Stimulated activated CD4-positive, alpha-beta T cell treated with anti-CD3 and anti-CD28 coated beads, Interleukin-1b, Interleukin-23, amount 100 ng/mL, for 24 hours (primary cell): ENCODE measurements around the gene AGAP3.

ENCODE experiments used
- DNase-seq, 4 experiments: peaks; one replicate each; pipeline ENCODE4 v3.0.0-alpha.2; 2020; ENCODE audit warnings: low read depth in 4 of 4, low spot score in 1 of 4

The AGAP3 gene

GRCh38 chr7:151134743-151135524, 48.7 kb downstream of the AGAP3 start:
- no peak for DNase-seq

DNA sequence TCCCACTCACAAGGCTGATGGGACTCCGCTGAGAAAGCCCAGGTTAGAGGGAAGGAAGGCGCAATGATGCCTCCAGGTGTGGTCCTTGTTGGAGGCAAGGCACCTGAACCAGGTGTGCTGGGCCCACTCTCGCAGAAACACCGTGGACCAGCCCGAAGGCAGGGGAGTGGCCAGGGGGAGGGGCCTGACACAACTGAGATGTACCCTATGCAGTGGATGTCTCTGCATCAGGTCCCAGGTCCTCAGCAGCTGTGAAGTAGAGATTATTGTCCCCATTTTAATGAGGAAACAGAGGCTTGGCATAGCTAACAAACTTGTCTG, 49.2 kb downstream of the AGAP3 start:
- no peak for DNase-seq

DNA sequence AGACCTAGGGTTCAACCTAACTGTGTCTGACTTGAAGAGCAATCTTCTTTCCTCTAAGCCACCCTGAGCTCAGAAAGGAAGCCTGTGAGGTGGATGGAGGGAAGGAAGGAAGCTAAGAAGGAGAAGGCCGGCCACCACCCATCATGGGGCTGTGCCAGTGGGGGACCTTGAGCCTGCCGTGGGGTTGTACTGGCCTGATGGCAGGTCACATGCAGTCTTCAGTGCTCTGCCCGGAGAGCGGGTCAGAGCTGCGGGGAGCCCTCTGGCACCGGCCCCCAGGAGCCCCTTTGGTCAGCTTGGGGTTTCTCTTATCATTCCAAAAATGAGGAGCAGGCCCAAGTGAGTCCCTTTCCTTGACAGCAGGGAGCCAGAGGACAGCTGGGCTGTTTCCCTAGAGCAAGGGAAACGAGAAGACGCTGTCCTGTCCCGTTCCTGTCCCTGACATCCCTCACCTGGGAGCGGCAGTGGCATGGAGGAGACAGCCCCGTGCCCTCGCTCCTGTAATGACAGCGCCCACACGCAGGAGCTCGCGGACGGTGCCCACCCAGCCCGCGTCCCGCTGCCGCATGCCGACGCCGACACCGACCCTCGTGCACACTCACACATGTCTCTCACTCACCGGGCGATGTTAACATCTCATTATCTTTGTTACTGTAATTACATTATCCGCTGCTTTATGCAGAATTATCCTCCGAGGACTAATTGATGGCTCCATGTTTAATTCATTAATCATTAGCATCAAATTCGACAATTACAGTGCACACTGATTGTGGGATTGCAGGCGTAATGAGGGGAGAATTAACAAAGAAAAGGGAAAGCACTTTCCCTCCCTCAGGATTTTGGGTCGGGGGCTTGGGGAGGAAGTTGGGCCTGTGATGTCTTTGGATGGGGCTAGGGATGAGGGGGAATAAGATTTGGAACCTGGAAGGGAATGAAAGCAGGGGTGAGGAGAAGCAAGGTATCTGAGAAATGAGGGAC, 49.9 kb downstream of the AGAP3 start:
- no peak for DNase-seq

GRCh38 chr7:151137076-151137675, 50.9 kb downstream of the AGAP3 start:
- DNase-seq = no peak

- DNase-seq = no peak
Measured at GRCh38 chr7:151137791-151138152, 51.5 kb downstream of the AGAP3 start.

GRCh38 chr7:151138153-151138851, 52.0 kb downstream of the AGAP3 start:
- DNase-seq = no peak

GRCh38 chr7:151139071-151139790, 53.0 kb downstream of the AGAP3 start:
- DNase-seq = no peak

GRCh38 chr7:151139791-151140190, 53.5 kb downstream of the AGAP3 start:
- DNase-seq = no peak

DNA sequence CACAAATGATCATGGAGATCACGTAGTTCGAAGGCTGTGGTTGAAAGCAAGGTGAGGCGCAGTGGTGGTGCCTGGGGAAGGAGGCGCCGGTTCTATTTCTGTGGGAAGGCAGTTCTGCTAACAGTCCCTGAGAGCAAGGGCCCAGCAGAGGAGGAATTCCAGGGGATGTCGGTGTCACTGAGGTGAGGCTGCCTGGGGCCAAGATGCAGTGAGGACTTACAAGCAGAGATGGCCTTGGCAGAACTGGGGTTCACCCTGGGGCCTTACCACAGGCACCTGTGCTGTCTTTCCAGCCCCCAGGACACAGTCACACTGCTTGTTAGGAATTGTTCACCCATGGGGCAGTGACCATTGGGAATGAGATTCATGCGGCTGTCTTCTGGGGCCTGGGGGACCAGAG, 54.6 kb downstream of the AGAP3 start:
- DNase-seq = no peak

- DNase-seq = no peak
Measured at GRCh38 chr7:151141311-151141854, 55.1 kb downstream of the AGAP3 start.

GRCh38 chr7:151141855-151142685, 55.8 kb downstream of the AGAP3 start:
- no peak for DNase-seq

GRCh38 chr7:151142686-151143040, 56.4 kb downstream of the AGAP3 start:
- no peak for DNase-seq

GRCh38 chr7:151143261-151144015, 57.2 kb downstream of the AGAP3 start:
- no peak for DNase-seq

DNA sequence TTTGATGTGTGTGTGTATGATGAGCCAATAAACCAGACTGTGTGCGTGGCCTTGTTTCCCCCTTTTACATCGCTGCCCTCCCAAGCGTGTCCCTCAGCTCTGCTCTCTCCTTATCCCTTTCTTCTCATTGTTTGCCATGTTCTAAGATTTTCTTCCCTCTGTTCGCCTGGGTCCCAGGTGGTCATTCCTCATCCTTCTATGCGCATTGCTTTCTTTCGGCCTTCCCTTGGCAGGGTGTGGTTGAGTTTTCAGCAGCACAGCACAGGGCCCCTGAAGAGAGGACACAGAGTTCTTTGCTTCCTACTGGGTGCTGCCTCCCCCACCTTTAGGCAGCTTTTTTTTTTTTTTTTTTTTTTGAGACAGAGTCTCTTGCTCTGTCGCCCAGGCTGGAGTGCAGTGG, 58.1 kb downstream of the AGAP3 start:
- no peak for DNase-seq

- no peak for DNase-seq
Measured at GRCh38 chr7:151146761-151147160, 60.5 kb downstream of the AGAP3 start.

DNA sequence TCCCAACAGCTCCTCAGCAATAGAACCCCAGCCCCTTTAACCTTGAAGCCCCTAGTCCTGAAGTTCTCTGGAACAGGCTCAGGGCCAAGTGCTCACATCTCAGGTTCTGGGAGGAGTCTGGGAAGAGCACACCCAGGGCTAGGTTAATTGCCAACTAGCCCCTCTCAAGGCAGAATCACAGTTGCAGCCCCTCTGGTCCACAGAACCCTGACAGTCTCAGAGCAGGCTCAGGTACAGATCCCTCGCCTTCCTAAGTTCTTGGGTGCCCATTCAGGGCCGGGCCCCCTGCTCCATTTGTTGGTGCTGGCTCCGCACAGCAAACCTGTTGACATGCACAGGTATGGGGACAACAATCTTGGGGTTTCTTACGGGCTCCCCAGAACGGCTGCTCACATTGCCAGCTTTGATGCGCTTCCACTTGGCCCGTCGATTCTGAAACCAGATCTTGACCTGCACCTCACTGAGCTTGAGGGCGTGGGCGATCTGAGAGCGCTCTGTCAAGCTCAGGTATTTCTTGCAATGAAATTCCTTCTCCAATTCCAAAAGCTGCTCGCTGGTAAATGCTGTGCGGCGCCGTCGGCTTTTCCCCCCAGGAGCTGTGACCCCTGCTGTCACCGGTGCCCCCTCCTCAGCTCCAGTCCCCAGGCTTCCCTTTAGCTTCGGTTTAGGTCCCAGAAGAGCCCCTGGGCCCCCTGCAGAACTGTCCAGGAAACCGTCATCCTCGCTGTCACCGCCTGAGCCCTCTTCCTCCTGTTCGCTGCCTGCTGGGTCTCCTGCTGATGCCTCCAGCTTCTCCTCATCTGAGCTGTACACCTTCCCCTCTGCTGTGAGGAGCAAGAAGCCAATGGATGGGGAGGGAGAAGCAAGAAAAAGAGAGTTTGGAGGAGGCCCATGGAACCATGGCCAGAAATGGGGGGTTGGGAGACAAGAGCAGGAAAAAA, 62.3 kb downstream of the AGAP3 start:
- DNase-seq = no peak

- no peak for DNase-seq
Measured at GRCh38 chr7:151150388-151150787, 64.1 kb downstream of the AGAP3 start.
